NCI-H748 (cell line): ENCODE data around the gene RNF220.
"Not testable (repeated sequence)": the region's sequence is repeated elsewhere in the genome, so short reads cannot be mapped to it uniquely, and the experiment has no call there.

ENCODE experiments used
- DNase-seq: peaks from one replicate; lab custom pipeline; 2025; ENCODE audit not compliant: unreplicated experiment; lab: John Stamatoyannopoulos, UW

Gene RNF220

GRCh38 chr1:44648529-44649250 lies 243.6 kb downstream of the RNF220 start:
- no peak for DNase-seq

DNA sequence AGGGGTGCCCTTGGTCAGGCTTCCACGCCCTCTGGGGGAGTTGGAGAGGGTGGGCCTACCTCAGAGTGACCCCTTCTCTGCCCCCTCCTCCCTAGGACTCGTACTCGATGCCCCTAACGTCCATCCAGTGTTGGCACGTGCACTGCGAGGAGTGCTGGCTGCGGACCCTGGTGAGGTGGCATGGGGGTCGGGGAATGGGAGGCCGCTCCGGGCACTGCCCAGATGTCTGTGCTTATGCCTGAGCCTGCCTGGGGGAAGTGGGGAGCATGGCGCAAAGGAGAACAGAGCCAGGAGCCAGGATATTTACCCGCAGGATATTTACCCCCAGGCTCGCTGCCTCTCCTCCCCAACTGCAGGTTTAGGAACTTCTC lies 244.7 kb downstream of the RNF220 start:
- DNase-seq = no peak

DNA sequence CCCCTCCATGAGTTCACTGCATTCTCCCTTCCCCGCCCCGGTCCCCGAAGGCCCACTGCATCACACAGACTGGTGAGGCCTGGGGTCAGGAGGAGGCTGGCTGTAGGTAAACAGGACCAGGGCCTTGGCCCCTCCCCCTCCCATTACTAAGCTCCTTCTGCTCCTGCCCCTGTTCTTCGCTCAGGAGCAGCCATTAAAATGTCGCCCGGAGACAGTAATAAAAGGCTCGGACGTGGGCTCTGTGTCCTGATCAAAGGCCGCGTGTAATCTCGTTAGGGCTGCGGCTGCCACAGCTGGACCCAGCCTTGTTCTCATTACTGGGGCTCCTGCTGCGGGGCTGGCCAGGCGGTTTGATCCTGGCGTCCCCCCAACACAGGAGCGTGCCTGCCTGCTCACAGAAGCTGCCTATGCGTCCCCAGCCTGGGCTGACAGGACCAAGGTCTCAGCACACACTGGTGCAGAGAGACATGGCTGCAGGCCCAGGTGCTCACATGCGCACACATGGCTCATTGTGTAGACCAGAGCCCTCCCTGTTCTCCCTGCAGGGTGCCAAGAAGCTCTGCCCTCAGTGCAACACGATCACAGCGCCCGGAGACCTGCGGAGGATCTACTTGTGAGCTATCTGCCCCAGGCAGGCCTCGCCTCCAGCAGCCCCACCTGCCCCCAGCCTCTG lies 245.2 kb downstream of the RNF220 start:
- DNase-seq = no peak

- DNase-seq = no peak
These were observed 246.0 kb downstream of the RNF220 start for GRCh38 chr1:44651069-44651468.

GRCh38 chr1:44652445-44653106 lies 247.5 kb downstream of the RNF220 start:
- DNase-seq = peak; percentile 67

DNA sequence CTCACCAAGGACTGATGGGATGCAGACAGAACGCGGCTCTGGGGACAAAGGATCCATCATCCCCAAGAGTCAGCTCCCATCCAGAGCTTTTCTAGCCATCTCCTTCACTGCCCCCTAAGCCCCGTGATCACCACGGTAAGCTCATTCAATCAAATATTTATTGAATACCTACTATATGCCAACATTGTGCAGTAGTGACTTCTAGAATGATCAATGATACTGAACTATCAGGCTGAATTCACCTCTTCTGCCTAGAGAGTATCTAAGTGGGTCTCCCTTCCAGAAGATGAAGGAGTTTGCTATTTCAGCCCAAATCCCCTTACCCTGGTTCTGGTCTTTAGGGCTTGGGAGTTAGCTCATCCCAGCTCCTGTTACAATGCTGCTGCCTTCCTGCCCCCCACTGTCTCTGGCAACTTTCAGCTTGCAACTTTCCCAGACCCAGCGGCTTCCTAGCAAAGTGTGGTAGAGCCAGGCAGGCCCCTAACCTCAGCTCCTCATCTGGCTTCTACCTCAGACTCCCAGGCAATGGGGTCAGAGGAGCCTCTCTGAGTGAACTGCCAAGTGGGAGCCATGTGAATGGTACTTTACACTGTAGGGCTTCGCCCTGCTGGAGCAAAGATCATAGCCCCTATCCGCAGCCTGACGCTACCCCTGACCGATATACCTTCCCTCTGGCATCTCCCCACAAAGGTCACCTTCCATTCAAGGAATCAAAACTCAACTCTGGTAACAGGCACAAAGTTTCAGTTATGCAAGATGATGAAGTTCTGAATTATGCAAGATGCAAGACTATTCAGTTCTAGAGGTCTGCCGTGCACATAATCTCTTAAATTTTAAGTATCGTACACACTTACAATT lies 248.3 kb downstream of the RNF220 start:
- no peak for DNase-seq

DNA sequence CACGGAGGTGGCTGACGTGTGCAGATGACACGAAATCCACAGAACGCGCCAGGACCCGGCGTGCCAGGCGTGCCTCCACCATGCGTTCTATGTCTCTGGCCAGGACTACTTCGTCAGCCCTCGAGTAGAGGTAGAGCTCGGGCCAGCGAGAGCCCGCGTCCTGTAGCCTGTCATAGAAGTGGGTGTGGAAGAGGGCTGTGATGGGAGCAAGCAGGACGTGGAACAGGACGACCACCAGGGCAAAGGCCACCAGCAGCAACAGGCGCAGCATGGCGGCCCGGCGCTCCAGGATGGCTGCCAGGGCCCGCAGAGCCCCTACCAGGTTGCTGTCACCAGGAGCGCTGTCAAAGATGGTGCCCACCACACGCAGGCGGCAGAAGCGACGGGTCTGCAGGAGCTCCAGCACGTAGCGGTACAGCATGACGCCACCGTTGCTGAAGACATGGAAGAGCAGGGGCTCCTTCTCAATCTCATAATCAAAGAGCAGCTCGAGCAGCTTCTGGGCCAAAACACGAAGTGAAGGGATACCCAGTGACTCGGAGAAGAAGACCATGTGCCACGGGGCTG lies 249.6 kb downstream of the RNF220 start:
- DNase-seq = no peak

GRCh38 chr1:44655609-44656008 lies 250.6 kb downstream of the RNF220 start:
- peak; percentile 14 for DNase-seq

- no peak for DNase-seq
These were observed 254.5 kb downstream of the RNF220 start for GRCh38 chr1:44659566-44659965.

DNA sequence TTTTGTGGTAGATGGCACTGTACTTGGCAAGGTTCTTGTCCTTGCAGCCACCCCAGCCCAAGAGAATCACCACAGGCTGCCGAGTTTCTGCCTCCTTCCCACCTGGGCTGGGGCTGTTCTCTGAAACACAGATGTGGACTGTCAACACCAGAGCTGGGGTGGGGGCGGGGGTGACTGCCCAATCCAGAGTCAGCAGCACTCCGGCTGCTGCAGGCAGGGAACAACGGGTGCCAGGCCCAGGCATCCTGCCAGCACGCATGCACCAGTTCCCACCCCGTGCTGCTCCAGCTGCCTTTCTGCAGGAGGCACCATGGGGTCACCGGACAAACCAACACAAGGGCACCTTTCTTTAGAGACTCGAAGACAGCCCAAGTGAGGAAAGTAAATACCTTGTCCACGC lies 255.1 kb downstream of the RNF220 start:
- DNase-seq = no peak

- no peak for DNase-seq
These were observed 257.0 kb downstream of the RNF220 start for GRCh38 chr1:44661781-44662682.

- DNase-seq = no peak
These were observed 257.6 kb downstream of the RNF220 start for GRCh38 chr1:44662683-44663030.

DNA sequence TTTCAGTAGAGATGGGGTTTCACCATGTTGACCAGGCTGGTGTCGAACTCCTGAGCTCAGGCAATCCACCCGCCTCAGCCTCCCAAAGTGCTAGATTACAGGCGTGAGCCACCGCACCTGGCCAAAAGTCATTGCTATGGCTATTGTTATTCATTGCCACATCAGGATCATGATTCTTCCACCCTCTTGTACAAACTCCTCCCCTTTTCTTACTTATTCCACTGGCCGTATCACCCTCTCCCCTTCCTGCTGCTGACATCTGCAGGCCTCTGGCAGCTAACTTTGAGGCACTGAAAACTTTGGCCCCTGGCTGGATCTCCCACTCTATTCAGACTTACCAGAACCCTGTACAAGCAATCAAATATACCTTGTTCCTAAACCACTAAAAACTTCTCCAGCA lies 258.4 kb downstream of the RNF220 start:
- no peak for DNase-seq

- no peak for DNase-seq
These were observed 259.8 kb downstream of the RNF220 start for GRCh38 chr1:44664730-44665370.

DNA sequence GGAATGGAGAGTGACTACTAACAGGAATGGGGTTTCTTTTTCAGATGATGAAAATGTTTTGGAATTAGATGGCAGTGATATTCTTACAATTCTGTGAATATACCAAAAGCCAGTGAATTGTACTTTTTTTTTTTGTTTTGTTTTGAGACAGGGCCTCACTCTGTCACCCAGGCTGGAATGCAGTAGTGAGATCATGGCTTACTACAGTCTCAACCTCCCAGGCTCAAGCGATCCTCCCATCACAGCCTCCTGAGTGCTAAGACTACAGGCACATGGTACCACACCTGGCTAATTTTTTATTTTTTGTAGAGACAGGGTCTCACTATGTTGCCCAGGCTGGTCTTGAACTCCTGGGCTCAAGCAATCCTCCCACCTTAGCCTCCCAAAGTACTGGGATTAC lies 261.7 kb downstream of the RNF220 start:
- not testable (repeated sequence) for DNase-seq

DNA sequence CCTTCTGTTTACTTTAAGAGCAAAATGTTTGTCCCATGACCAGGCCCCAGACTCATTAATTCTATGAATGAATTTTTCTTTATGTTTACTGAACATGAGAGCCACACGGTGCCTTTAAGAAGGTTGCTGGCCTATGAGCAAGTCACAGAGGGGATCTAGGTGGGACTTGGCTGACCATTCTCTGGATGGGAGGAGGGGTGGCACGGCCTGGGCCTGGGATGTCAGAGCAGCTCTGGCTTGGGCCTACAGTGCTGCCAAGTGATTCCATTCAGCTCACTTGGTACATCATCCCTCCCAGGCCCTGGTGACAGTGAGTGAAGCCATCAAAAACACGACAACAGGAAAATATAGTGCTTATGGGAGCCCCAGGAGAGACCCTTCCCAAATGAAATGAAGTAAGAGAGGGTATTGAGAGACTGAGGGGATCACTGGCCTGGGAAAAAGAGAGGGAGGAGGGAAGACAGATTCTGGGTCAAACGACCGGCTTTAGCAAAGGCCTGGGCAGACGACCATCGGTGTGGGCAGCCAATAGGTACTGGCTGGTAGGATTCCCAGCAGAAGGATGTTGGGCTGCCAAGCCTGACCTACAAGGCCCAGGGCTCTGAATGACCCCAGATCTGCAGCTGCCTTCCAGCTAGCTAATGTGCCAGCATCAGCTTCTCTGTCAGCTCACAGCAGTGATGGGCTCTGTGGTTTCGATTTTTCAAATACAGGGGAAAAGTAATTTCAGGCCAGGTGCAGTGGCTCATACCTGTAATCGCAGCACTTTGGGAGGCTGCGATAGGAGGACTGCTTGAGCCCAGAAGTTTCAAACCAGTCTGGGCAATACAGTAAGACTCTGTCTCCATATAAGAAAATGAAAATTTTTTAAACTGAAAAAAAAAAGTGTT lies 265.9 kb downstream of the RNF220 start:
- DNase-seq = no peak

- DNase-seq = no peak
These were observed 267.4 kb downstream of the RNF220 start for GRCh38 chr1:44672254-44672955.
